Testis (tissue), 2 donors: ENCODE data around the gene PTPRG.

Source experiments
- POLR2A ChIP-seq: fragments of 450-650 bp; IDR thresholded peaks from one replicate; pipeline ENCODE4 v1.6.1; 2017; ENCODE audit warnings: antibody characterized with exemption, mild to moderate bottlenecking, moderate library complexity
- TF ChIP-seq, protein P1 (sequence below), 3 experiments: fragments of 450-650 bp in 2 of 3; fragments of 200-600 bp in 1 of 3; sonication (generic) in 1 of 3; IDR thresholded peaks; one replicate each; pipeline ENCODE4 v1.5.1; 2016 to 2019; ENCODE audit warnings: antibody characterized with exemption in 3 of 3, mild to moderate bottlenecking in 2 of 3, moderate library complexity in 1 of 3

- TF ChIP-seq, protein P1, sequence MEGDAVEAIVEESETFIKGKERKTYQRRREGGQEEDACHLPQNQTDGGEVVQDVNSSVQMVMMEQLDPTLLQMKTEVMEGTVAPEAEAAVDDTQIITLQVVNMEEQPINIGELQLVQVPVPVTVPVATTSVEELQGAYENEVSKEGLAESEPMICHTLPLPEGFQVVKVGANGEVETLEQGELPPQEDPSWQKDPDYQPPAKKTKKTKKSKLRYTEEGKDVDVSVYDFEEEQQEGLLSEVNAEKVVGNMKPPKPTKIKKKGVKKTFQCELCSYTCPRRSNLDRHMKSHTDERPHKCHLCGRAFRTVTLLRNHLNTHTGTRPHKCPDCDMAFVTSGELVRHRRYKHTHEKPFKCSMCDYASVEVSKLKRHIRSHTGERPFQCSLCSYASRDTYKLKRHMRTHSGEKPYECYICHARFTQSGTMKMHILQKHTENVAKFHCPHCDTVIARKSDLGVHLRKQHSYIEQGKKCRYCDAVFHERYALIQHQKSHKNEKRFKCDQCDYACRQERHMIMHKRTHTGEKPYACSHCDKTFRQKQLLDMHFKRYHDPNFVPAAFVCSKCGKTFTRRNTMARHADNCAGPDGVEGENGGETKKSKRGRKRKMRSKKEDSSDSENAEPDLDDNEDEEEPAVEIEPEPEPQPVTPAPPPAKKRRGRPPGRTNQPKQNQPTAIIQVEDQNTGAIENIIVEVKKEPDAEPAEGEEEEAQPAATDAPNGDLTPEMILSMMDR (IDR thresholded peaks at IDR 0.05): no peak
- TF ChIP-seq POLR2A: no peak
Observed at GRCh38 chr3:62096521-62096920, 535.1 kb downstream of the PTPRG start.
